GM18508 (cell line): ENCODE measurements around the gene TMEM178B.

Experiments used
- ATAC-seq: cut with Tn5 transposase; IDR thresholded peaks from one replicate; pipeline ENCODE4 v1.9.1; 2021; ENCODE audit warnings: moderate number of reproducible peaks; ENCODE audit not compliant: insufficient read depth, unreplicated experiment

The TMEM178B gene

DNA sequence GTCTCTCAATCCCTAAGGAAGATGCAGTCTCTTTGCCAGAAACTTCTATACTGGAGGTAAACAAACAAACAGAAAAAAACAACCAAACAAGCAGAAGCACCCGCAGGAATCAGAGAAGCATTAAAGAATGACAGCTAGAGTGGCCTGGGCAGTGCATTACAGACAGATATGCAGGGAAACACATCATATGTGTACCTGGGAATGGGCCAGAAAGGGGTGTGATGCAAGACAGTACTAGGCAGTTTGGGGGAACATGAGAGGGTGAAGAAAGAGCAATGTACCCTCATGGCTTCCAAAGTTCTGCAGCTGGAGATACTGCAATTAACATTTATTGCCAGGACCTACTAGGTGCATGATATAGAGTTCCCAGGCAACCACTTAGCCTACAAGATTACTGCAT, 177.3 kb downstream of the TMEM178B start:
- ATAC-seq, result no peak

DNA sequence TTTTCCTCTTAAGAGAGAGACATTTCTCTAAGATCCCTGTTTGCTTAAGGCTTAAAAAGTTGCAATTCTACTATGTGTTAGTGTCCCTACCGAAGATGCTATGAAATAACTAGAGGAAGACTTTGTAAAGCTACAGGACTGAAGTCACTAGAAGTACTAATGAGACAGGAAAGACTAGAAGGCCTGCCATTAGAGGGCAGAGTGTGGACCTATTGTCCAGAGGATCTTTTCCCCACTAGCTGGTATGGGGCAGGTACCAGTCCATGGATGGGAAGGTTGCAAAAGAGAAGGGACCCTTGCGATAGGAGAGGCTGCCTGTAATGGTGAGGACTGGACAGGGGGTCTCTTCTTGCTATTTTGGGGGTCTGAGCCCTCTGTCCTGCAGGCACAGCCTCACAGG, 178.1 kb downstream of the TMEM178B start:
- ATAC-seq, result no peak

DNA sequence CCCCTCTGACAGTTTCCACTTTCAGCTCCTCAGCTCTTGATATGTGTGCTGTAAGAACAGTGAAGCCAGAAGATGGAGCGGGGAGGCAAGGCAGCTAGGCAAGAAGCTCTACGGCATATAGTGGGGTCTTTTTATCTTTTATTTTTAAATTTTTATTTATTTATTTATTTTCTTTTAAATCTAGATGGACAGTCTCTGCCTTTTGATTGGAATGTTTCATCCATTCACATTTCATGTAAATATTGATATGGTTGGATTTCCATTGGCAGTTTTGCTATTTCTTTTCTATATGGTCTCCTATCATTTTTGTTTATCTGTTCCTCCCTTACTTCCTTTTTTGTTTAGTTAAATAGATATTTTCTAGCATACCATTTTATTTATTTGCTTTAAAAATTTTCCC, 183.7 kb downstream of the TMEM178B start:
- ATAC-seq, result no peak

DNA sequence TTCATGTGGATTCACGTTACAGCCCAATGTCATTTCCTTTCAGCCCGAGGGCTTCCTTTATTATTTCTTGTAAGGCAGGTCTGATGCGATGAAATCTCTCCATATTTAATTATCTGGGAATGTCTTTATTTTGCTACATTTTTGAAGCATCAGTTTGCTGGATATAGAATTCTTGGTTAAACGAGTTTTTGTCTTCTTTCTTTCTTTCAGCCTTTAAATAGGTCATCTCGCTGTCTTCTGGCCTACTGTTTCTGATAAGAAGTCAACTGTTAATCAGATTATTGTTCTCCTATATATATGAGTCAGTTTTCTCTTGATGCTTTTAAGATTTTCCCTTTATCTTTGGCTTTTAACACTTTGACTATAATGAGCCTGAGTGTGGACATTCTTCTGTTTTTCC, 184.7 kb downstream of the TMEM178B start:
- no peak for ATAC-seq

DNA sequence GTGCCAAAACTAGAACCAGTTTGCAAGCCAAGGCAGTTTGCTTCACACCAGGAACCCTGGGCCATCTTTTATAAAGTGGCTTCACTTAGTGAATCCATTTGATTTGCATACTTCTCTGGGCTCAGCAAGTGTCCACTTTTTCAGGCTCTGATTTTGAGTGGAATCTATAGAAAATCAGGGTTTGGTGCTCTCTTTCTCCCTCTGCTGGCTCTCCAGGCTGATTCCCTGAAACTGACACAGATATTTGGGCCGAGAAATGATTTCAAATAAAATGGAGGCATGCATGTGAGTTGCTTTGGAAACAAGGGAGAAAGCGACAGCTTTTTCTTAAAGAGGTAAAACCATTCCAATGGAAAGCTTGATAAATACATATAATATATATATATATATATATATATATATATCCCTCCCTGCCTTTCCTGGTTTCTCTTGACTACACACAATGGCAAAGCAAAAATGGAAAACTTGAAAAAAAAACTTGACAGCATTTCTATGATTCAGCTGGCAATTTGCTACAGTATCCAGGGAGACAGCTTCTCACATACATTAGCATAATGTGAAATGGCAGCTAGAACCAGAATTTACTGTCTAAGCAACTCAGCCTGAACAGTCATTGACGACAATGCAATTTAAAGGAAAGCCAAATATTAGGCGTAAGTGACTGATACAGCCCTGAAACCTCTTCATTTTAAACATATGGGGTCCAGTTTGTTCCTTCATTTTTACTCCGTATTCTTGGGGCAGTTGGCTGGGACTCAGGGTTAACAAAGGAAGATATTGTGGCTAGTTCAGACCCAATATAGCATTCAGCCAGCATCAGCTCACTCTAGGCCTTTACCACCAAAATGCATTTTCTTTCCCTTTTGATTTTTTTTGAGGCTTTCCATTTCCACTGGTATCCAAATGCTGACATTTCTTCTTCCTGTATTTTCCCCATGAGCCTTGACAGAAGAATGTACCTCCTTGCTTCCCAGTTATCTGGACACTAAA, 188.5 kb downstream of the TMEM178B start:
- ATAC-seq, result no peak

DNA sequence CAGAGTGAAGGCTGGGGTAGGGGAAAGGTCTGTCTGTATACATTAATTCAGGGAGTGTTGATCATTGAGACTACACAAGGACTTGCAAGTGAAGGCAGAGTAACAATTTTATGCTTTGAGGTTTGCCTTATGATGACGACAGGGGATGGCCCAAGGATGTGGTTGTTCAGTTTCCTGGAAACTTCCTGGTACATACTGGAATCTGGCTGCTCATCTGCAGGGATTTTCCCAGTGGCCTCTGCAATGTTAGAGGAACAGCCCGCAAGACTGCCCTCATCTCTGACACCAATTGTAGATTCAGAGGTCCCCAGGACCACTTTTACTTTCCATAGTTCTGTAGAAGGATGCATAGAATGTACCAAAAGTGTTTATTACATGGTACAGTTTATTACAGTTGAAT, 189.6 kb downstream of the TMEM178B start:
- no peak for ATAC-seq

DNA sequence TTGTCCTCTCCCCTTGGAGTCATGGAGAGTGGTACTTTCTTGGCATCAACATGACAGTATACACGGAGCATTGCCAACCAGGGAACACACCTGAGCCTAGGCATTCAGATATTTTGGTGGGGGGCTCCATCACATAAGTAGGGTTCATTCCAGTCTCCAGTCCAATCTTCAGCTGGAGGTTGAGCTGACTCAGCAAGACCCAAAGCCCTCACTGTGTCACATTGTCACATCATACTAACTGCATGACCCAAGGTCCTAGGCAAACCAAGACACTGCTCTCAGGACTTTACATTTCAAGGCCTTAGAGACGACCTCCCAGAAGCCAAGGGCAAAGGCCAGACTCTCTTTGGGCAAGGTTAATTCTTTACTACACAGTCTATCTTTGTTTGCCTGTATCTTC, 190.1 kb downstream of the TMEM178B start:
- ATAC-seq, result no peak

DNA sequence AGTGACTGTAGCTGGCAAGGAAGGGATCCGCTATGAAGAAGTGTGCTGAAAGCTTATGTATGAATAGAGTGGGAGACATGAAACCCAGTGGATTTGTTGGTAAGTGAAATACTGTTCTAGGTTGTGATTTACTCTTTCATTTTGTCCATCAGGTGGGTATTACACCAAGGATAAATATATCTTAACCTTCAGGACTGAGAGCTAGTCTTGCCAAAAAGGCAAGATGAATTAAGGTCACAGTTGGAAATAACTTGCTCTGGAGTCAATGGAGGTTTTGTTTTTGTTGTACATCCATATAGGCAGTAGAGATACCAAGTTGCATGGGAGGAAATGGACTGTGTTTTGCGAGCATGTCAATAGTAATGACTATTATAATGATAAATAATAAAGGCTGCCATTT, 190.6 kb downstream of the TMEM178B start:
- ATAC-seq, result no peak

DNA sequence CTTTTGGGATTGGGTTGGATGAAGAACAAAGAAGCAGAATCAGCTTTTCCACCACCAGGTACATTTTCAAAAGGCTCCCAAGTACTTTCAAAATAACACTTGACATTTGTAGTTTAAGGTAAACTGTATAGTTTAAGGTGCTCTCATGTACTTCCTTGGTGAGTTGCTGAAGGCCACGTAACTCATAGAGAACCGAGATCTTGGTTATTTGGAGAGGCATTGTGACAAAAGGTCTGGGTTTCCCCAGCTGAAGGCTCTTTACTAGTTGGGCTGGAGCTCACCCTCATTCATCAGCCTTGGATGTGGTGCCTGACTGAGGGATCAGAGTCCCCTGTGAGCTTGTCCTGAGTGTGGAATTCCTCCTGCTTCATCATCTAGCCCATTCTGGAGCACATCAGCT, 191.8 kb downstream of the TMEM178B start:
- no peak for ATAC-seq

DNA sequence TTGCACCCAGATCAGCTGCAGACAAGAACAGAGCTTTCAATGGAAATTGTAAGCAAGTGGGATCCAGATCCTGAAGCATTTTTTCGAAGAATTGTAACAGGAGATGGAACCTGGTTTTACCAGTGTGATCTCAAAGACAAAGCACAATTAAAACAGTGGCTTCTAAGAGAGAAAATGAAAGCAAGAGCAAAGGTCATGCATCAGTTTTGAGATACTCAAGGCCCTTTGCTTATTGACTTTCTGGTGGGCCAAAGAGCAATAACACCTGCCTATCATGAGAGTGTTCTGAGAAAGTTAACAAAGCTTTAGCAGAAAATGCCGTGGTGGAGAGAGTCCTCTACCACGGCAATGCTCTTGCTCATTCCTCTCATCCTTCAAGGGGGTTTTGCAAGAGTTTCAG, 194.8 kb downstream of the TMEM178B start:
- no peak for ATAC-seq

DNA sequence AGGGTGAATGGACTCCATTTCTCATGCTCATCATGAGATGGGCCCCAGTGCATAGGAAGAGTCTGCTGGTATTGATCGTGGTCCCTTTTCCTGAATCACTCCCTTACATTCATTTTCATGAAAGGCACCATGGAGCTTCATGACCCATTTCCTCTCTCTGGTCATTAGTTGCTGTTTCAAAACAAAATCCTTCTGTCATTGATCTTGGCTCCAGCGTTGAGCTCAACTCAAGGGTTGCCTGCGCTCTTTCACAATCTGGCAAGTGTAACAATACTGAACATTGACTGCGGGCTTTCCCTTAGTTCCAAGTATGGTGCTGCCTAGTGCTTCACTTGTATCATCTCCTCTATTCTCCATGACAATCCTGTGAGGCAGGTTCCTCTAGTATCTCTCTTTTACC, 197.6 kb downstream of the TMEM178B start:
- ATAC-seq, result no peak

DNA sequence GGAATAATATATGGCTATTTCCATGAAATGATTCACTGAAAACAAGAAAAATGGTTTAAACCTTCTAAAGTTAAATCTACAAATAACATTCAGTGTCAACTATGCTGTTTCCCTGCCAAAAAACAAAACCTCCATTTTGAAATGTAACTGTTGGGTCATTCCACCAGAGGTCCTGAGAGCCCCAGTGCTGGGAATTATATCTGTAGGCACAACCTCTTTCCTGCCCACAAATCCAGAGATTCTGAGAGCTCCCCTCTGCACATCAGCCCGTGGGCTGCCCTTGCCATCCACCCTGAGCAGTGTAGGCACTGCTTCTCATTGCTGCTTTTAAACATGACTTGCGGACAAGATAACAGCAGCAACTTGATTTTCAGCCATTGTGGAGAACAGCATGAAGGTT, 198.6 kb downstream of the TMEM178B start:
- ATAC-seq, result no peak

DNA sequence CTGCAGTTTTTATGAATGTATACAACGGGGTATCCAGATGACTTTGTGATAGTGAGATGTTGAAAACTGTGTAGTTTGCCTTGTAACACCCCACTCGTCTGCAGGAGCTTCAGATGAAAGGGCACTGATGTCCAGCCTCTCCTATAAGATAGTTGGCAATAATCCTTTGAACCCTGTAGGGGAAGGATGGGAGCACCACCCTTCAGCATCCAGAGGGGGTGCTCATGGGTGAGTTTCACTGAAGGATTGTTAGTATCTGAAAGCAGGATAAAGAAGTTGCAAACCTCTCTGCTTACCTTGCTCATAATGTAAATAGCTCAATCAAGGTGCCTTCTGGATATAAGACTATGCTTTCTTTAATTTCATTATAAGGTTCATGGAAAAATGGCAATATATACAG, 201.5 kb downstream of the TMEM178B start:
- no peak for ATAC-seq

DNA sequence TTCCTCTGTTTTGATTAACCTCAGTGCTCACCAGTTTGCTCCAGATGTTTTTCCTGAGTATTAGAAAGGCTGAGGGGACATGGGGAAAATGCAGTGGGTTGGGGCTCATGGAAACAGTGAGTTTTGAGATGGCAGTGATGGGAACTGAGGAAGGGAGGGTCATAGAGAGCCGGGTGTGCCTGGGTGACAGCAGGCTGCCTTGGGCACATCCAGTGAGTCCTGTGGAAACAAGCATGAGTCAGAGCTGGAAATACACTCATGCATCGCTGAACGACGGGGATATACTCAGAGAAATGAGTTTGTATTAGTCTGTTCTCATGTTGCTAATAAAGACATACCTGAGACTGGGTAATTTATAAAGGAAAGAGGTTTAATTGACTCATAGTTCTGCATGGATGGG, 202.2 kb downstream of the TMEM178B start:
- ATAC-seq, result no peak

DNA sequence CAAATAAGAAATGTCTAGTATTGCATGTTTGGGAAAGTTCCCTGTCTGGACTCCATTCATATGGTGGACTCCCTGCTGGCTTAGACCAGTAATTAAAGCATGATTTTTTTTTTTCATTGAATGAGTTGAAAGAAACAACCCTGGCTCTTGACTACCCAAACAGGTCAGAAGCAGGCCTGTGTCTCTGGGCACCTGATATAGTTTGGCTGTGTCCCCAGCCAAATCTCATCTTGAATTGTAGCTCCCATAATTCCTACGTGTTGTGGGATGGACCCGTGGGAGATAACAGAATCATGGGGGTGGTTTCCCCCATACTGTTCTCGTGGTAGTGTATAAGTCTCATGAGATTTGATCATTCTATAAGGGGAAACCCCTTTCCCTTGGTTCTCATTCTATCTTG, 206.2 kb downstream of the TMEM178B start:
- ATAC-seq, result no peak

DNA sequence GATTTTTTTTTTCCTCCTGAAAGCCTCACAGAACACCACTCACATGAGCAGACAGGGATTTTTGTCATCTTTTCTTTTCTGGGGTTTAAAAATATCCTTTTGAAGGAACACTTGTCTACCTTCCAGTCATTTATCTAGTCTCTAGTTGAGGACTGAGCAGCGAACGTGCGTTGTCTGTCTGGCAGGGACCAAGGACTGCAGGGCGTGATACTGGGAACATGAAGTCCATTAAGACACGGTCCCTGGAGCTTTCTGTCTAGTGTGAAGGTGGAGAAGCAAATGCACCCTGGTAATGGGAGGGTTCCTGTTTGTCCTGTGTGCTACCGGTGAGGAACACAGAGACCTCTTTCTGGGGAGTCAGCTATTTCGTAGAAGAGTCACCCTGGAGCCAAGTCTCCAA, 207.4 kb downstream of the TMEM178B start:
- no peak for ATAC-seq

DNA sequence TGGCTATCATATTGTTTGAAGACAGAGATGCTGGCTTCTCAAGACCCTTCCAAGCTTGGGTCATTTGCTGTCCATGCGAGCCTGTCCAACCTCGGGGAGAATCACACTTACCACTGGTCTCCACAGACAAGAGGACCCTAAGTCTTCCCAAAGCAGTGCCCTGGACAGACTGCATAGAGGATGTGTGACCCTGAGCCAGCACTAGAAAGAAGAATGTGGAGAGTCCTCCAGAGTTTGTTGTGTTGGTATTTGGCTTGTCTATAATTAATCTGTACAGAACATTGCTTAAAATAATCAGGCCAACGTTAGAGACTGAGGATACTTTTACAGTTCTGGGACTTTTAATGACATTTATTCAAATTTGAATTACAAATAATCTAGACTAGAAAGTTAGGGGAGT, 212.7 kb downstream of the TMEM178B start:
- ATAC-seq, result no peak

DNA sequence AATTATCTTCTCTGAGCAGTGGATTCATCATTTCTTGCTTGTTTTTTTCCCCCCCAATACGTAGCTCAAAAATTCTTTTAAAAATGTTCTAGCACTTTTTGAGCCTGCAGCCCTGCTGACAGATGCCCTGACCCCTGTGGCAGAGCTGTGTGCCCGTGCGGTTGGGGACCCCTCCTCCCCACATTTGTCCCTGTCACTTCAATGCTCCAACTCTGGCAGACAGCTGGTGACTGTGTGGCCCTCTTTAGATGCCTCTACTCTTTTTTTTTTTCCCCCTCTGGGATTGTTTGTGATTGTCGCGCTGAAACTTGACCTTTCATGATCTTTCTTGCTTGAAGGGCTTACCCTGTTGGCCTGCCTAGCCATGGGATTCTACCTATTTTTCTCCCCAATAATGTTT, 214.1 kb downstream of the TMEM178B start:
- no peak for ATAC-seq

DNA sequence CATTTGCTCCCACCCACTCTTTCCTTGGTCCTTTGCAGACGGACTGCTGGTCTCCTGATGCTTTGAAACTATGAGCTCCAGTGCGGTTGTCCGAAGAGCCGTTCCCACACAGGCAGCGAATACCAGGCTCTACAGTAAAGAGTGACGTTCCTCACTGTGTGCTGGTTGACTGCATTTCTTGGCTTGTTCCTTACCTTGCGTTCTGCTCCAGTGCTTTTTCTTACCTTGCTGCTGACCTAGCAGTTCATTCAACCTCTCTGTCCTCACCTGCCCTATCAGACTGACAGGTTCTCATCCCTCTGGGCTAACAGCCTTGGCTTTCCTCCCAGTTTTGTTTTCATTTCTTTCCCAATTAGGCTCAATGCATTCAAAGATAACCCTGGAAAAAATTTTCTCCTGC, 214.8 kb downstream of the TMEM178B start:
- no peak for ATAC-seq

DNA sequence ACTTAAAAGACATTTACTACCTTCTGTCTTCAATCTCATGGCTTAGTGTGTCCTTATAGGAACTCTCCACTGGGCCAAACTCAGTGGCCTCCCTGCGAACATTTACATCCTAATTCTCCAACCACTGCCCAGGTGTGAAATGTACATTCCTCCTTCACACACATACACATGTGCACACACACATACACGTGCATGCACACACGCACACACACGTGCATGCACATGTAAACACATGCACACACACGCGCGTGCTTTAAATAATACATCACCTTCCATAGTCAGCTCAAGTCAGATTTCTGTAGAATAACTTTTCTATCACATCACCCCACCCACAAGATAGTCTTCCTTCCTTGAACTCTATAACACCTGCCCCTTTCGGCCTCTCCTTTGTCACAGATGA, 216.5 kb downstream of the TMEM178B start:
- ATAC-seq, result no peak

DNA sequence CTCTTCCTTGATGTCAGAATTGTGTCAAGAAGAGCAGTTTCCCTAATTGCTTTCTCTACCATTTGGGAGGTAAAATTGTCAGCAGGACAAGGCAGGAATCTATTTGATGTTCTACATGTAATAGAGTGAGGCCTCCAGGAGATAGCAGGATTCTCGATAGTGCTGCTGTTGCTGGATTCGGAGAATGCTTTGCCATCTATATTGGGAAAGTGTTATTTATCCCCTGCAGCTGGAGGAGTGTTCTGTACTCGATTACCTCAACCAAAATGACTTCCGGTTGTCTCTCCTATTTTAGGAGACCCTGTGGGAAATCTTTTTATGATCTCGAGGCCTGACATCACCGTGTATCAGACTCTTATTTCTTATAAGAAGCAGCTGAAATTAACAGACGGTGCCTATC, 217.1 kb downstream of the TMEM178B start:
- no peak for ATAC-seq

DNA sequence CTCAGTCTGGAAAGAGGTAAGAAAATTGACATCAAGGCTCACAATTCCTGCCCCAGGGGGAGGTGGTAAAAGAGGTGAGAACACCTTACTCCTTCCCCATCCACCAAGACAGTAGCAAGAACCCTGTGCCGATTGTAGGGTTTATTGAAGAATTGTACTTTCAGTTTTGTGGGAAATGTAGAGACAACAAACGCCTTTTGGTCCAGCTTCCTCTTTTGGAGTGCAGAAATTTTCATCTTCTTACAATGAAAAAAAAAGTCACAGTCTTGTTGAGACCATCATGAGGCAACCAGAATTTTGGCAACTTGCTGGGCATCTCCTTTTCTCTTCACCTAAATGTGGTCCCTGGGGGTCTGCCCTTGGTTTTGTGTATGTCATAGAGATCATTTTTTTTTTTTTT, 217.7 kb downstream of the TMEM178B start:
- ATAC-seq, result no peak
